HTR-8/SVneo (cell line): ENCODE measurements around the gene TMEM150C.

ENCODE experiments used
- DNase-seq: peaks from one replicate; pipeline ENCODE4 v3.0.0; 2011; ENCODE audit warnings: low spot score, mixed read lengths; ENCODE audit not compliant: insufficient read length
- FAIRE-seq: peaks from 2 replicates; lab custom pipeline; 2011; peaks lifted over from hg19 to GRCh38; lab: Jason Lieb, UNC

TMEM150C gene

DNA sequence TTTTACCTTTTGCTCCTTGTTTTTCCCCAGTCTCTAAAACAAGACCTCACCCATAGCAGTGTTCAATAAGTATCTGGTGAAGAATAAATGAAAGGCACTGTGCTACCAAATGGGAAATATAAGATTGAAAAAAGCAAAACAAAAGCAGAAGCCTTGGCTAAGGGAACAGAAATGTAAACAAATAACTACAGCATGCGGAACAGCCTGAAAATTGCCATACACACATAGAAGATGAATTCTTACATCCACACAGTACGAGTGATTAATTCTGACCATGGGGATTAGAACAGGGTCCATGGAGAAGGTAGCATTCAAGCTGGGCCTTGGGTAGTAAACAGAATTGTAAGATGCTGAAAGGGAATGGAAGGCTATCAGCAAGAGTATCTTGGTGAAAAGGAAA, 40.5 kb downstream of the TMEM150C start:
- DNase-seq (no peak), FAIRE-seq (no peak)

DNA sequence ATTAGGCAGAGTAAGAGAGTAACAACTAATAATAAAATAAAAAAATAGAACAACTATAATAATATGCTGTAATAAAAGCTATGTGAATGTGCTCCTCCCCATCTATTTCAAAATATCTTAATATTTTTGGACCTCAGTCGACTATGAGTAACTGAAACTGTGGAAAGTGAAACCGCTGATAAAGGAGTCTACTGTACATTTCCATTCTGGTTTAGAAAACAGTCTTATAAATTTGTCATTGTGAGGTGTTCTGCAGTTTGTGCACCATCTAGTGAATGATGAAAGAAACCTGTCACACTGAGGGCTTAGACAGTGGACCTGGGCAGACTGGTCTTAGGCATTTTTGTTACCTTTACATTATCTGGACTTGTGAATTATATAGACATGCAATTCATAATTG, 42.0 kb downstream of the TMEM150C start:
- DNase-seq (no peak), FAIRE-seq (no peak)

DNA sequence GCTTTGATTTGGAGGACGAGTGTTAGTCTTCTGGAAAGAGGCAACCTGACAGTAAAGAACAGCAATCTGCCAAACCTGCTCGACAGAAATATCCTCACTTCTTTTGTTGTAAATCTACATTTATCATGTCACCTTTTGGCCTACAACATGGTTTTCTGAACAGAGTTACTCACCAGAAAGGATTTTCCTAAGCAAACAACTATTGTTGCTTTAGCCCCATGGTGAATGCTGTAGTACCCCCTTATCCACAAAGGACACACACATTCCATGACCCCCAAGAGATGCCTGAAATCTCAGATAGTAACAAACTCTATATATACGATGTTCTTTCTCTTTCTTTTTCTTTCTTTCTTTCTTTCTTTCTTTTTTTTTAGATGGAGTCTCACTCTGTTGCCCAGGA, 42.7 kb downstream of the TMEM150C start:
- no peak for DNase-seq
- FAIRE-seq: no peak

DNA sequence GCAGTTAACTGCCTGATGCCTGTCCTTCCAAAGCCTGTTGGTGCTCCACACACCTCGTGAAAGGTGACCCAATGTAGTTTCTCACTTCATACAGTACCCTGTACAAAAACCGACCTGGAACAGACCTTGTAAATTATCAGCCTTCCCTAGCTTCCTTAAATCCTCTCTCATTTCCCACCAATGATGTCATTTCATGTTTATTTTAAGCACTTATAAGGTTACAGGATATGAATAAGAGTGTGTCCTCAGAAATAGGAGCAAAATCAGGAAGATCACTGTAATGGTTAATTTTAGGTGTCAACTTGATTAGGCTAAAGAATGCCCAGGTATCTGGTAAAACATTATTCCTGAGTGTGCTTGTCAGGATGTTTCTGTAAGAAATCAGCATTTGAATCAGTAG, 44.7 kb downstream of the TMEM150C start:
- DNase-seq (no peak), FAIRE-seq (no peak)

DNA sequence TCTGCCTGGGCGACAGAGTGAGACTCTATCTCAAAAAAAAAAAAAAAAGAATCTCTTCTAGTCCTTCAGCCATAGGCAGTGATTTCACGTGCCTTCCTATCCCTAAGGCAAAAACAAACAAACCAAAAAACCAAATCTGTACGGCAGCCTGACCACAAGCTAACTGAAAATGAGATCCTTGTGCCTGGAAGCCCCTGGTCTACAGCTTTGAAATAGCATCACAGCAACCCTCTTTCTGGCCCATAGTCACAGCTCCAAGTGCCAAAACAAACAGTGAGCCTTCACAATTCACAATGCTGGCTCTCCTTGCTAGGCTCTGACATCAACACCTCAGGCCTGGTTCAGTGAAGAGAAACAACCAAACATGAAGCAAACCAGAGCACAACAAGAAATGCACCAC, 46.1 kb downstream of the TMEM150C start:
- FAIRE-seq (no peak), DNase-seq (peak; percentile 14)

DNA sequence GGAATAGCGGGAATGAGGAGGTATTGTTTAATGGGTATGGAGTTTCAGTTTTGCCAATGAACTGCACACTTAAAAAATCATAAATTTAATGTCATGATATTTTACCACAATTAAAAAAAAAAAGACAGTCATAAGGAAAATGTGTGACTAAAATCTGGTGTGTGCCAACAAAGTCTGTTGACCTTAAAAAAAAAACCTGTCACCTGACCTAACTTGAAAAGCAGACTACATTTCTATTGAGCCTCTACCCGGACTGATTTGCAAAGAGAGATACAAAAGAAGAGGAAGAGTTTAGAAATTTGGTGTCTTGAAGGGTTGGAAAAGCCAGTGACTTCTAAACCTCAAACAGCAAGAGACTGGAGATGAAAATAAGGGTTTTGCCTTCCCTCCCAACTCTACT, 48.4 kb downstream of the TMEM150C start:
- FAIRE-seq: no peak

DNA sequence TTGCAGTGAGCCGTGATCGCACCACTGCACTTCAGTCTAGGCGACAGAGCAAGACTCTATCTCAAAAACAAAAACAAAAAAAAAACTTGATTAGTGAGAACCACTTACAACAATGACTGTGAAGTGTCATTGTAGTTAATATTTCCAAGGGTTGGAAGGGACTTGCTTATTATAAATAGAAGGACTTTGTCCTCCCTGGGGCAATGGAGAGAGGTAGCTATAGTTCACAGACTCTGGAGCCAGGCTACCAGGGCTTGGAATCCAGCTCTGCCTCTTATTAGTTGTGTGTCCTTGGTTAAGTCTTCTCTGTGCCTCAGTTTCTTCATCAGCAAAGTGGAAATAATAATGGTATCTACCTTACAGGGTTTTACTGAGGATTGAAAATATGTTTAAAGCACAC, 51.6 kb downstream of the TMEM150C start:
- FAIRE-seq (no peak), DNase-seq (no peak)

More for the DNA sequence above, 48.4 kb downstream of the TMEM150C start:
- no peak for DNase-seq

DNA sequence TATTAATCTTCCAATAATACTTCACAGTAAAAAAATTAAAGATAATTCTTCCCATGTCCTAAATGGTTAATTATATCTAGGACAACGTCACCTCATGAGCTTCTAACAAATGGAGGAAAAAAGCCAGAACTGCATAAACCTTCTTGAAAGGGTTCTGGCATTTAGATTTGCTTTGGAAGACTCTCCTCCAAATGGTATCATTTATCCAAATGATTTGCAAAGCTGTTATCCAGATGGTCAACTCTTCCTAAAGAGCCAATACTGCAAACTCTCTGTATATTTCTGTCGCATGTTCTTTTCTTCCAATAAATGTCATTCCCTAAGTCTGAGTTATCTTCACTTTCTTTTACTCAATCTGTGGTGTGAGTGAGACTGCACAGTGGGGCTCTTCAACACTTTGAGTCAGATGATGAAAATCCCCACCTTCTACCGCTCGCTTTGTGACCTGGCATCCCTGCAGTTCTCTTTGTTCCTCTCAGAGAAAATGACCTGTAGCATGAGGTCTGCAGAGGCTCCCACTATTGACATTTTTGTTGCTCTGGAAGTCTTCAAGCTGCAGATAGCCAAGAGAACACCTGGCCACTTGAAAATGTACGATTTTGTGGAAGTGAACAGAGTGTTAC, 52.9 kb downstream of the TMEM150C start:
- no peak for FAIRE-seq

DNA sequence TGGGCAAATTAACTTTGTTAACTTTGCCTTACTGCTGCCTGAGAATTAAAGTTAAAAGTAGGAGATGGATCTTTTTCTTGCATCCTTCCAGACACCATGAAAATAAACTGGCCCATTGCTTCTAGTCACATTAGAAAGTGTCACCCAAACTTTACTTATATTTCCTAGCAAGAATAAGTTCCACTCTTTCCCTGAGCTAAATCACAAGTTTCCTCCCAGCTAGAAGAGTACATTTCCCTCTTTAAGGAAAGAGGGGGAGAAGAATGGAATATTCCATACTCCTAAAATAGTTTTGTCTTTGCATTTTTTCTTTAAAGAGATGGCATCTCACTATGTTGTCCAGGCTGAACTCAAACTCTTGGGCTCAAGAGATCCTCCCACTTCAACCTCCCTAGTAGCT, 53.8 kb downstream of the TMEM150C start:
- DNase-seq (no peak), FAIRE-seq (no peak)

More for the DNA sequence above, 52.9 kb downstream of the TMEM150C start:
- no peak for DNase-seq

DNA sequence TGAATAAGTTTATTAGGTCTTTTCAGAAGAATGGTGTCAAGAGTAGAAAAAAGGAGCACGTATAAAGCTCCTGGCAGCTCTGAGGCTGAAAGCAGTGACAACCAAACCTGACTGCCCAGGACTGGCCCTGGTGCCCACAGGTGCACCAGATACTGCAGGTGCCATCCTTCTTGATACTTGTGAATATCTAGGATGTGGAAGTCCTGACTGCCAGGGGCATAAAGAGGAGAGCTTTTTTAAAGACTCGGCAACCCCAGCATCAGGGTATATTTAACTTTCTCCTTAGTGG, 60.7 kb downstream of the TMEM150C start:
- DNase-seq (no peak), FAIRE-seq (no peak)

DNA sequence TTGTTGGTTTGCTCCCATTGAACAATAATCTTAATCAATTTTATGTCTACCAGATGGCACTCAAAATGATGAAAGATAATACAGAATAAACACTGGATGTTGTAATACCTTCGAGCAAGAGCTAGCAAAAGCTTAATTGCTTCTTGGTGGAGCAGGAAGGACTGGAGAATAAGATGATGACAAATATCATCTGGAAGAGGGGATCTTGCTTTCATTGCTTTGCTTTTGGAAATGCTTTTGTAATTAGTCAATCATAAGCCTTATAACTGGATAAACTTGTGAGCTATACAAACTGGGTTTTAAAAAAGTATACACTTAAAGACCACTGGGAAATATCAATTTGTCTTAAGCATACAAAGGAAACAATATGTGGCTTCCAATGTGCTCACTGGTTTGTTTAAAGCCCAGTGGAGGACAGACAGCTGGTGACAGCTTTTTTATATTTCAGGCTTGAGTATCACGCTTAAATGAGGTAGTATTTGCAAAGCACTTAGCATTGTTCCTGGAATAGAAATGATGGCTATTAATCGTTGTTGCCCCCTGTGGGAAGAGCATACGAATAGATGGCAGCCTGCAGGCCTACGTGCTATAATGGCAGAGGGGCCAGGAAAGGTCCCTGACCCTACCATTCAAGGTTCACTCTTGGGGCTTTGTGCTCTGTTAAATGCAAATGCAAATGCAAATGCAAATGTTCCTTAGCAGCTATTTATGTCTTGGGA, 61.2 kb downstream of the TMEM150C start:
- FAIRE-seq: no peak
- DNase-seq: no peak

DNA sequence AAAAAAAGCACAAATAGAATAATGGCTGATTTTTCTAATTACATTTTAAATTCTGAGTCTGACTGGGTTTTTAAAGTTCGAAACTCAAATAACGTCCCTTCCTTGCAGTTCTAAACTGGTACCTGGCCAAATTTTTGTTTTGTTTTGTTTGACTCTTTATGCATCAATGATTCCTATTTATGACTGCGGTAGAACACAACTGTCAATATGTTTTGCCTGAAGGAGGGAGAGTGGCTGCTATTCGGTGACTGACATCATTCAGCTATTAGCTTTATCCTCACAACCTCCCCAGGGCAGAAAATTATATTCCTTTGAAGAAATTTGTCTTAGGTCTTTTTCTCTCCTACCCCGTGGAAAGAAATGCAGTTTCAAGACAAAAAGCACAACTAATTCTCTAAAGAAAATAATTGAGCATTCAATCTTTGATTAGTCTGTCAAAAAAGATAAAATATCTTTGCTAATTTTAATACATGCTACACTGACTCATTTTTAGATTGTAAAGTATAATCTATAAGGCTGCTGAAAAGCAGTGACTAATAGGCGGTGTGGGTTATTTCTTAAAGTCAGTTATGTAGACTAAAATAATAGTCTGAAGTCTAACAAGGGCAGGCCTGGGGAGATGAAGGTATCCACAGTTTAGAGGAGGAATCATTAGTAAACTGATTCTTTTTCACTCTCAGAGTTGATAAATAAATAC, 61.9 kb downstream of the TMEM150C start:
- DNase-seq: no peak

DNA sequence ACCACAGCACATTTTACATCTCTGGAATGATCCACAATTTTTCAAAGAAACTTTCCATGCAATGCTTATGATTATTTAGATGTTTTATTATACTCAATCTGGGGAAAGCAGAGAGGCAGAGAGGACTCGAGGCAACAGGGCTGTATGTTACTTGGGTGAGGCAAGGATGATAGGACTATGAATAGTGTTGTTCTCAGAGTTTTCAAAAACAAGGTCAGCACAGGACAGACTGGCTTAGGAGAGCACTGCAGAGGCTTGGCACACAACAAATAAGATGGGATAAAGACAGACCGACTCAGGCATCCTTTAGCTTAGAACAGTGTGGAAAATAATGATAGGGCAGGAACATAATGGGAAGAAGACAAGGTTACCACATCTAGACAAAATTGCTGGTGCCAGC, 65.4 kb downstream of the TMEM150C start:
- DNase-seq: no peak
- FAIRE-seq: no peak

More for the DNA sequence above, 61.9 kb downstream of the TMEM150C start:
- FAIRE-seq: no peak

DNA sequence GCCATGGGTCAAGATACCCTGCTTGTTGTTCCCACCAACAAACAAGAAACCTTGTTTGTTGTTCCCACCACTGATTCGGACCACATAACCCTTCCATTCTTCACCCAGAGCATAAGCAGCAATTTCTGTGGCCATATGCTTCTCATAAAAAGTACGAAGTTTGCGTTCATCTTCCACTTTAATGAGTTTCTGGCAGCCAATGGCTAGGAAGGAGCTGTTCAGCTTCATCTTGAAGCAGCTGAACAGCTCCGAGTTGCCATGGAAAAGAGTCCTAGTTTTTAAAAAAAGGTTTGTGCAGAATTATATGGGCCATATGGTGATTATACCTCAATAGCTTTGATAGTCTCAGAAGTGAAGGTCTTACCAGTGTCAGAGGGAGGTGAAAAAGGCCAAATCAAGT, 66.1 kb downstream of the TMEM150C start:
- no peak for FAIRE-seq
- DNase-seq: no peak

DNA sequence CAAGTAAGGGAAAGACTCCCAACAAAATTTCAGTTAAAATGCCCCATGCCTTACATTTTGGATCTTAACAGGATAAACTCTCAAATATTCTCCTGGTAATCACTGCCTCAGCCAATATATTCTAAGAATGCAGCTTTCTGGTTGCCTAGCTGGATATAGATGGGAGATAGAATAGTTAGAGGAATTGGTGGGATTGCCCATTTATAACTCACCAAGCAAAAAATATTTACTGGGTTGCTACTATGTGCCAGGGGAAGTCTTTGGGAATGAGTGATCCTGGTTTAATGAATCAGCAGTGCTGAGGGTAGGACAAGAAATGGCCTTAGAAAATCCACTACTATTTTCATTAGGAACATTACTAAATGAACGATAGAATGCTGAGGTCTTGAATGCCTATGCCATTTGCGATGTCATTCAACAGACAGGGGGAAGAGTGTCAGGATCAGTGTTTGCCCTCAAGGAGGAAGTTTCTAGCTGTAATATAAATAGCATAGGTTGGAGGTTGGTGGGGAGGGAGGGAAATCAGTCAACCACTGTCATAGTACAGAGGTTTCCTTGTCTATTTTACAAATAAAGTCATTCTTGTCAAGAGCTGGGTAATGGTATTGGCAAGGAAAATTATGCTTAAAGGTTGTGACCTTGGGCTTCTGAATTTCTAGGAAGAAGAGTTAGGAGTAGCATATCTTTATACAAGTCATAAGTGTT, 67.9 kb downstream of the TMEM150C start:
- FAIRE-seq (no peak), DNase-seq (no peak)

DNA sequence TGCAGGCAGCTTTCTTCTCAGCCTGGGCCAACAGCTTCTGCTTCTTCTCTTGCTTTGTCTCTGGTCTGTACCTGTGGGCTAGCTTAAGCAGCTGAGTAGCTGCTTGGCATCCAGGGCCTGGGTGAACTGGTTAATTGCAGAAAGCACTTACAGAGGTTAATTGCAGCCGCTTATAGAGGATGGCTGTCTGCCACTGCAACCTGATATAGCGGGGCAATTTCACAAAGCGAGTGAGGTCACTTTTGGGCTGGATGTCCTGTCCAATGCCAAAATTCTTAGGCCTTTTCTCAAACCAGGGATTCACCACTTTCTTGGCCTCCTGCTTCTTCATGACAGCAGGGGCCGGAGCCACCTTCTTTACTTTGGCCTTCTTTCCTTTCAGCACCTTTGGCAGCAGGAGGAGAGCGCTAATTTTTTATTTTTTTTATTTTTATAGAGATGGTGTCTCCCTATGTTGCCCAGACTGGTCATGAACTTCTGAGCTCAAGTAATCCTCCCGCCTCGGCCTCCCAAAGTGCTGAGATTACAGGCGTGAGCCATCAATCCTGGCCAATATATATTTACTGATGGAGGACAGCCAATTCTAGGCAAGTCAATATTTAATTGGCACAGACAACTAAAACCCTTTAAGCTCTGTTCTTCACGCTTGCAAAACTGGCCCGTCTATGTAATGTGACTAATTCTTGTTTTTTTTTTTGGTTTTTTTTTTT, 70.4 kb downstream of the TMEM150C start:
- no peak for DNase-seq
- FAIRE-seq: no peak

DNA sequence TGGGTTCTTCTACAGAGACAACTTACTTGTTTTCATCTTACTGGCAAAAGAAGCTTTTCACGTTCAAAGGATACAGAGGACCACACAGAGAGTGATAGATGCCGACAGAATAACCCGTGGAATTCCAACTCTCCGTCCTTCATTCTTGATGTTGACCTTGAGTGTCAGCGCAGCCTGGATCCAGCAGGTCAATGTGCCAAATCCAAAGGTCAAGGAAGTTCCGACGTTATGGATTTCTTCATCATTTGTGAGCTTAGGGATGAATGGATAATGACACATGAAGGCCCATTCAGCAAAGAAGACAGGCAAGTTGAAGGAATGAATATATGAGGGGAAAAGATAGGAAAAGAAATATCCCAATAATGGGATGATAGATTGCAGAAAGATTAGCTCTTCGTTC, 71.8 kb downstream of the TMEM150C start:
- FAIRE-seq (no peak), DNase-seq (no peak)

DNA sequence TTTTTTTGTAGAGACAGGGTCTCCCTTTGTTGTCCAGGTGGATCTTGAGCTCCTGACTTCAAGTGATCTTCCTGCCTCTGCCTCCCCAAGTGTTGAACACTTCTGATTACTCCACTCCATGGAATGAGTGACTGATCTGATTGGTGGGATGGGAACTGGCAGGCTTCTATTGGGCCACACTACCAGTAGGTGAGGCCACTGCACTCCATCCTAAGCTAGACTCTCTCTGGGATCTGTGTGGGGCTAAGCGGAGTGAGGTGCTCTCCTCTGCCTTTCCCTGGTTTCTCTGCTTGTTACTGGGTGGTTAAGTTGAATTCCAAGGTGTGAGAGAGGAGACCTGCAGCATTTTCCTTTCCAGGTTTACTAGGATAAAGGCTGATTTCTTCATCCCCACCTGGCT, 72.7 kb downstream of the TMEM150C start:
- FAIRE-seq (no peak), DNase-seq (no peak)

DNA sequence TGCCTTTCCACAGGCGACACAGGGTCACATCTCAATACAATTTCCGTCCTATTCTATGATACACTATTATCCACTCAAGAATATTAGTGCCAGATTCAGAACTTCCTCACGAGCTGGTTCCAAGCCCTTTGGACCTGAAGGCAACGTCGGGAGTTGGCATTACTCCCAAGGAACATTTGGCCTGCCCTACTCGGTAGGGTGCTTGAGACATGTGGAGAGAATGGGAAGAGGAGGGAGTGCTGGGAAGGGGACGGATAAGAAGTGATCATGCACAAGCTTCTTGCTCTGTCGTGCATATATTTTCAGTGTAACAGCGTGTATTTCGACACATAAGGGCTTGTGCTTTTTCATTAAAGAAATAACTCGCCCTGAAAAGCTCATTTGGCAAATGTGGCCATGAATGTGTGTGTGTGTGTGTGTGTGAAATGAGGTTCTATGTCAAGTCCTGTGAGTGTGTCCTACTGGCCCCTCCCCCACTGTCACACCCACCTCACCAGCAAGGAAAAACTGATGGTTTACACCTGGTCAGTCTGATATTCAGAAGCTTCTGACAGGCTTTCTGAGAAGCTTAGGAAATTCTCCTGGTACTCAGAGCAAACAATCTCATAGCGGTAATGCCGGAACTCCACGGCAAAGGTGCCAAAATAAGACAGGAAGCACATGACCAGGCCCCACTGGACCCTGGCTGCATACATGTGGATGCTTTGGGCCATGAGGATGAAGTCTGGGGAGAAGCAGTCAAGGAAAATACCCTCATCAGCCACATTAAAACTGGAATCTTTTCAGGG, 76.6 kb downstream of the TMEM150C start:
- FAIRE-seq: no peak
- no peak for DNase-seq

DNA sequence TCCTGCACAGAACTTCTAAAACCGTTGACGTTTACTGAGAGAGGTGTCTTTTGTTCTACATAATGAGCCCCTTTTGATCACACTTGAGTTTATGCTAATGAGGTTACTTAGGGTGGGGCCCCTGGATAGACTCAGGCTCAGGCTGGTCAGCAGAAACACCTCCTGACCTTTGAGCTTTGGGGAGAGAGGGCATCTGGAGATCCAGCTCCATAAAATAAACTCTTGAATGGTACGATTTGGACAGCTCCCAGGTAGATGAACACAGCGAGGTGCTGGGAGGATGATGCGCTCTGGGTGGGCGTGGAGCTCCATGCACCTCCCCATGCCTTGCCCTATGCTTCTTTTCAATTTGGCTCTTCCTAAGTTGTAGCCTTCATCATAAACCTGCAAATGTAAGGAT, 79.4 kb downstream of the TMEM150C start:
- FAIRE-seq (no peak), DNase-seq (no peak)
